ENCODE results near the gene GVQW3. TPM values are rescaled to one million over a fixed set of nuclear protein-coding genes. Genes with fewer than 3 reads are reported as not detected.

Gene GVQW3
- total RNA-seq, 1 experiment from 2014 or later = 4.7 TPM

DNA sequence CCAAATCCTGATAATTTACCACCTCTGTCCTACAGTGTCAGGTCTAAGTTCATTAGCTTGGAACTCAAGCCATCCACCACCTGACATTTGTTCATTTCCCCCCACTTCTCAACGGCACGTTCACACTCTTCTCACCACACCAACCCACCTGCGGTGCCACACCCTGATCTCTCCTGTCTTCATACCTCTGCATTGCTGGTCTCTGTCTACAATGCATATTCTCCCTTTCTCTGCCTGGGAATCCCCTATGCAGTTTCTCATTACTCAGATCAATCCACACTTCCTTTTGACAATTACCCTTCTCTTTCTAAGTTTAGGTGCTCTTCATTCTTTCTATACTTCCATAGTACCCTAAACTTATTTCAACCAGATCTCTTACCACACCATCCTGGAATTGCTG is 43.3 kb downstream of the GVQW3 start:
- POLR2A ChIA-PET = no interaction called here
- Histone ChIP-seq H3K9me3 (ENCODE audit: control insufficient read depth in 1 of 2, insufficient read depth in 1 of 2, low read depth in 1 of 2, low read length in 2 of 2) (no peaks in the 10 kb centered on the region), H3K9ac (ENCODE audit: low read length) (no peak overlapping the region), H3K79me2 (ENCODE audit: insufficient read depth, low read length) (no peaks in the 10 kb centered on the region), H3K9me2 (ENCODE audit: insufficient read depth) (no peaks in the 10 kb centered on the region), H3K4me3 (replicated peaks in 1 of 2; ENCODE audit: low read depth in 1 of 2, low read length in 2 of 2) (no peak overlapping the region), H2AFZ (ENCODE audit: low read depth, low read length, poor library complexity, severe bottlenecking) (no peak overlapping the region), H3K4me2 (ENCODE audit: low read length) (no peak overlapping the region), H3K4me1 (ENCODE audit: control insufficient read depth in 1 of 2, insufficient read depth in 2 of 2, low read length in 2 of 2) (no peaks in the 10 kb centered on the region), H3K27ac (ENCODE audit: low read depth, low read length) (no peak overlapping the region), H3K27me3 (ENCODE audit: insufficient read depth, low read length) (no peaks in the 10 kb centered on the region), H3K36me3 (ENCODE audit: control insufficient read depth in 1 of 2, insufficient read depth in 2 of 2, low read length in 2 of 2) (no peaks in the 10 kb centered on the region), H4K20me1 (ENCODE audit: insufficient read depth) (no peaks in the 10 kb centered on the region)
- no peak for ATAC-seq
- intact Hi-C loops (cut with micrococcal nuclease) = no loop called here
- no TSS peak for BruUV-seq (replicated peaks)
- TF ChIP-seq EGR1 (IDR thresholded peaks at IDR 0.05; ENCODE audit: low read depth) (no peak), SIN3A (IDR thresholded peaks at IDR 0.05; ENCODE audit: low read depth) (no peak), POLR2AphosphoS5 (IDR thresholded peaks at IDR 0.05; ENCODE audit: low read depth, low read length) (no peak), EZH2 (IDR thresholded peaks at IDR 0.05) (no peak)
- TF ChIP-seq, protein P1, sequence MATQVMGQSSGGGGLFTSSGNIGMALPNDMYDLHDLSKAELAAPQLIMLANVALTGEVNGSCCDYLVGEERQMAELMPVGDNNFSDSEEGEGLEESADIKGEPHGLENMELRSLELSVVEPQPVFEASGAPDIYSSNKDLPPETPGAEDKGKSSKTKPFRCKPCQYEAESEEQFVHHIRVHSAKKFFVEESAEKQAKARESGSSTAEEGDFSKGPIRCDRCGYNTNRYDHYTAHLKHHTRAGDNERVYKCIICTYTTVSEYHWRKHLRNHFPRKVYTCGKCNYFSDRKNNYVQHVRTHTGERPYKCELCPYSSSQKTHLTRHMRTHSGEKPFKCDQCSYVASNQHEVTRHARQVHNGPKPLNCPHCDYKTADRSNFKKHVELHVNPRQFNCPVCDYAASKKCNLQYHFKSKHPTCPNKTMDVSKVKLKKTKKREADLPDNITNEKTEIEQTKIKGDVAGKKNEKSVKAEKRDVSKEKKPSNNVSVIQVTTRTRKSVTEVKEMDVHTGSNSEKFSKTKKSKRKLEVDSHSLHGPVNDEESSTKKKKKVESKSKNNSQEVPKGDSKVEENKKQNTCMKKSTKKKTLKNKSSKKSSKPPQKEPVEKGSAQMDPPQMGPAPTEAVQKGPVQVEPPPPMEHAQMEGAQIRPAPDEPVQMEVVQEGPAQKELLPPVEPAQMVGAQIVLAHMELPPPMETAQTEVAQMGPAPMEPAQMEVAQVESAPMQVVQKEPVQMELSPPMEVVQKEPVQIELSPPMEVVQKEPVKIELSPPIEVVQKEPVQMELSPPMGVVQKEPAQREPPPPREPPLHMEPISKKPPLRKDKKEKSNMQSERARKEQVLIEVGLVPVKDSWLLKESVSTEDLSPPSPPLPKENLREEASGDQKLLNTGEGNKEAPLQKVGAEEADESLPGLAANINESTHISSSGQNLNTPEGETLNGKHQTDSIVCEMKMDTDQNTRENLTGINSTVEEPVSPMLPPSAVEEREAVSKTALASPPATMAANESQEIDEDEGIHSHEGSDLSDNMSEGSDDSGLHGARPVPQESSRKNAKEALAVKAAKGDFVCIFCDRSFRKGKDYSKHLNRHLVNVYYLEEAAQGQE (IDR thresholded peaks at IDR 0.05; ENCODE audit: low read depth) = no peak
- TF ChIP-seq, protein P2, sequence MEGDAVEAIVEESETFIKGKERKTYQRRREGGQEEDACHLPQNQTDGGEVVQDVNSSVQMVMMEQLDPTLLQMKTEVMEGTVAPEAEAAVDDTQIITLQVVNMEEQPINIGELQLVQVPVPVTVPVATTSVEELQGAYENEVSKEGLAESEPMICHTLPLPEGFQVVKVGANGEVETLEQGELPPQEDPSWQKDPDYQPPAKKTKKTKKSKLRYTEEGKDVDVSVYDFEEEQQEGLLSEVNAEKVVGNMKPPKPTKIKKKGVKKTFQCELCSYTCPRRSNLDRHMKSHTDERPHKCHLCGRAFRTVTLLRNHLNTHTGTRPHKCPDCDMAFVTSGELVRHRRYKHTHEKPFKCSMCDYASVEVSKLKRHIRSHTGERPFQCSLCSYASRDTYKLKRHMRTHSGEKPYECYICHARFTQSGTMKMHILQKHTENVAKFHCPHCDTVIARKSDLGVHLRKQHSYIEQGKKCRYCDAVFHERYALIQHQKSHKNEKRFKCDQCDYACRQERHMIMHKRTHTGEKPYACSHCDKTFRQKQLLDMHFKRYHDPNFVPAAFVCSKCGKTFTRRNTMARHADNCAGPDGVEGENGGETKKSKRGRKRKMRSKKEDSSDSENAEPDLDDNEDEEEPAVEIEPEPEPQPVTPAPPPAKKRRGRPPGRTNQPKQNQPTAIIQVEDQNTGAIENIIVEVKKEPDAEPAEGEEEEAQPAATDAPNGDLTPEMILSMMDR (IDR thresholded peaks at IDR 0.05 in 2 of 3, conservative IDR thresholded peaks at IDR 0.05 in 1 of 3; ENCODE audit: borderline replicate concordance in 1 of 3, insufficient read depth in 1 of 3, low read depth in 2 of 3, low read length in 2 of 3) = no peak
- TF ChIP-seq, protein P3, sequence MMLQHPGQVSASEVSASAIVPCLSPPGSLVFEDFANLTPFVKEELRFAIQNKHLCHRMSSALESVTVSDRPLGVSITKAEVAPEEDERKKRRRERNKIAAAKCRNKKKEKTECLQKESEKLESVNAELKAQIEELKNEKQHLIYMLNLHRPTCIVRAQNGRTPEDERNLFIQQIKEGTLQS (IDR thresholded peaks at IDR 0.05) = no peak
- TF ChIP-seq, protein P4, sequence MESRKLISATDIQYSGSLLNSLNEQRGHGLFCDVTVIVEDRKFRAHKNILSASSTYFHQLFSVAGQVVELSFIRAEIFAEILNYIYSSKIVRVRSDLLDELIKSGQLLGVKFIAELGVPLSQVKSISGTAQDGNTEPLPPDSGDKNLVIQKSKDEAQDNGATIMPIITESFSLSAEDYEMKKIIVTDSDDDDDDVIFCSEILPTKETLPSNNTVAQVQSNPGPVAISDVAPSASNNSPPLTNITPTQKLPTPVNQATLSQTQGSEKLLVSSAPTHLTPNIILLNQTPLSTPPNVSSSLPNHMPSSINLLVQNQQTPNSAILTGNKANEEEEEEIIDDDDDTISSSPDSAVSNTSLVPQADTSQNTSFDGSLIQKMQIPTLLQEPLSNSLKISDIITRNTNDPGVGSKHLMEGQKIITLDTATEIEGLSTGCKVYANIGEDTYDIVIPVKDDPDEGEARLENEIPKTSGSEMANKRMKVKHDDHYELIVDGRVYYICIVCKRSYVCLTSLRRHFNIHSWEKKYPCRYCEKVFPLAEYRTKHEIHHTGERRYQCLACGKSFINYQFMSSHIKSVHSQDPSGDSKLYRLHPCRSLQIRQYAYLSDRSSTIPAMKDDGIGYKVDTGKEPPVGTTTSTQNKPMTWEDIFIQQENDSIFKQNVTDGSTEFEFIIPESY (IDR thresholded peaks at IDR 0.05; ENCODE audit: extremely low read depth, insufficient replicate concordance, low read length) = no peak
- CTCF ChIA-PET = no interaction called here
- DNase-seq (ENCODE audit: low read depth, low spot score) = no peak
- RAD21 ChIA-PET (ENCODE audit: low non-redundant PET in 1 of 2, low total read pairs in 2 of 2, uncharacterized antibody in 2 of 2, unreplicated experiment in 2 of 2) = no interaction called here

All from HCT116 (cell line).